Transverse colon (tissue), 4 donors: ENCODE measurements around the gene TYW1.
"Not testable (repeated sequence)": the region's sequence is repeated elsewhere in the genome, so short reads cannot be mapped to it uniquely, and the experiment has no call there.

ENCODE experiments used
- EP300 ChIP-seq: sonication (generic); formaldehyde crosslinking; IDR thresholded peaks from one replicate; pipeline ENCODE4 v1.6.1; 2017; ENCODE audit warnings: antibody characterized with exemption, low read depth
- POLR2A ChIP-seq: fragments of 450-650 bp; IDR thresholded peaks from one replicate; pipeline ENCODE4 v1.6.1; 2016; ENCODE audit warnings: antibody characterized with exemption, mild to moderate bottlenecking, moderate library complexity
- POLR2AphosphoS5 ChIP-seq, 3 donors: sonication (generic); formaldehyde crosslinking; IDR thresholded peaks; one replicate each; pipeline ENCODE4 v1.6.1; 2016; ENCODE audit warnings: antibody characterized with exemption in 3 of 3
- TF ChIP-seq, protein P1 (sequence below), 5 experiments: fragments of 200-600 bp in 3 of 5; fragments of 450-650 bp in 2 of 5; sonication (generic) in 3 of 5; IDR thresholded peaks; 1 replicate in 2 of 5; 2 replicates in 3 of 5; pipeline ENCODE4 v1.5.1; 2016 to 2017; ENCODE audit warnings: antibody characterized with exemption in 5 of 5, inconsistent platforms in 3 of 5, mild to moderate bottlenecking in 2 of 5, moderate library complexity in 1 of 5

DNA sequence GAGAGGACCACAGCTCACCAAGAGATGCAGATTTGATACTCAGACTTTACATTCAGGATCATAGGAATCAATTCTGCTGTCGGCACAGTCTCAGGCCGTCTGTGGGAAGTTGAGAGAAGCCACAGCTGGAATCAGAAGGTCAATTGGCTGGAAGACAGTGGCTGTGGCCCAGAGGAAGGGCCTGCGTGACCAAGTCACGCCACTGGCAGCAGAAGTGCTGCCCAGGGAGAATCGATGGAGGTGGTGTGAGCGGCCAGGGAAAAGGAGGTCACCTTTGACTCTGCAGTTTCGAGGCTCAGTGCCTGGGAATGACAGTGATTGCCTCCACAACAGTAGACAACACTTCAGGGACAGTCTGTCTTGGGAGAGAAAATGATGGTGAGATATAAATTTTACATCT is 239.6 kb downstream of the TYW1 start:
- not testable (repeated sequence) for TF ChIP-seq POLR2A; EP300; POLR2AphosphoS5 (IDR thresholded peaks at IDR 0.05)
- TF ChIP-seq, protein P1, sequence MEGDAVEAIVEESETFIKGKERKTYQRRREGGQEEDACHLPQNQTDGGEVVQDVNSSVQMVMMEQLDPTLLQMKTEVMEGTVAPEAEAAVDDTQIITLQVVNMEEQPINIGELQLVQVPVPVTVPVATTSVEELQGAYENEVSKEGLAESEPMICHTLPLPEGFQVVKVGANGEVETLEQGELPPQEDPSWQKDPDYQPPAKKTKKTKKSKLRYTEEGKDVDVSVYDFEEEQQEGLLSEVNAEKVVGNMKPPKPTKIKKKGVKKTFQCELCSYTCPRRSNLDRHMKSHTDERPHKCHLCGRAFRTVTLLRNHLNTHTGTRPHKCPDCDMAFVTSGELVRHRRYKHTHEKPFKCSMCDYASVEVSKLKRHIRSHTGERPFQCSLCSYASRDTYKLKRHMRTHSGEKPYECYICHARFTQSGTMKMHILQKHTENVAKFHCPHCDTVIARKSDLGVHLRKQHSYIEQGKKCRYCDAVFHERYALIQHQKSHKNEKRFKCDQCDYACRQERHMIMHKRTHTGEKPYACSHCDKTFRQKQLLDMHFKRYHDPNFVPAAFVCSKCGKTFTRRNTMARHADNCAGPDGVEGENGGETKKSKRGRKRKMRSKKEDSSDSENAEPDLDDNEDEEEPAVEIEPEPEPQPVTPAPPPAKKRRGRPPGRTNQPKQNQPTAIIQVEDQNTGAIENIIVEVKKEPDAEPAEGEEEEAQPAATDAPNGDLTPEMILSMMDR (IDR thresholded peaks at IDR 0.05), result not testable (repeated sequence)
